ENCODE measurements around the gene BIRC5. TPM values are rescaled to one million over a fixed set of nuclear protein-coding genes. Genes with fewer than 3 reads are reported as not detected.

Gene BIRC5
- total RNA-seq (1 to 10 TPM in 2 of 7 donors, under 1 TPM in 3, not detected in 2; 0.11 to 1.4 (median 0.24) TPM), polyA plus RNA-seq (1 to 10 TPM in 1 of 2 donors, under 1 TPM in 1; 0.73 to 1.4 TPM)
- long read RNA-seq, donor 1 = 0 reads
- long read RNA-seq, donor 2, transcript BIRC5-202 (4 exons, 2,630 nt) = major isoform, 26 of 32 reads
- long read RNA-seq, donor 2, partial matches to known transcripts = 0 of 32 reads
- long read RNA-seq, donor 2, other reads (novel, unspliced or antisense) = 0 of 32 reads
- long read RNA-seq, donor 3, transcript BIRC5-202 (4 exons, 2,630 nt) = major isoform, 7 of 9 reads
- long read RNA-seq, donor 3, partial matches to known transcripts = 0 of 9 reads
- long read RNA-seq, donor 3, other reads (novel, unspliced or antisense) = 2 of 9 reads

DNA sequence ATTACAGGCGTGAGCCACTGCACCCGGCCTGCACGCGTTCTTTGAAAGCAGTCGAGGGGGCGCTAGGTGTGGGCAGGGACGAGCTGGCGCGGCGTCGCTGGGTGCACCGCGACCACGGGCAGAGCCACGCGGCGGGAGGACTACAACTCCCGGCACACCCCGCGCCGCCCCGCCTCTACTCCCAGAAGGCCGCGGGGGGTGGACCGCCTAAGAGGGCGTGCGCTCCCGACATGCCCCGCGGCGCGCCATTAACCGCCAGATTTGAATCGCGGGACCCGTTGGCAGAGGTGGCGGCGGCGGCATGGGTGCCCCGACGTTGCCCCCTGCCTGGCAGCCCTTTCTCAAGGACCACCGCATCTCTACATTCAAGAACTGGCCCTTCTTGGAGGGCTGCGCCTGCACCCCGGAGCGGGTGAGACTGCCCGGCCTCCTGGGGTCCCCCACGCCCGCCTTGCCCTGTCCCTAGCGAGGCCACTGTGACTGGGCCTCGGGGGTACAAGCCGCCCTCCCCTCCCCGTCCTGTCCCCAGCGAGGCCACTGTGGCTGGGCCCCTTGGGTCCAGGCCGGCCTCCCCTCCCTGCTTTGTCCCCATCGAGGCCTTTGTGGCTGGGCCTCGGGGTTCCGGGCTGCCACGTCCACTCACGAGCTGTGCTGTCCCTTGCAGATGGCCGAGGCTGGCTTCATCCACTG lies at the start of gene BIRC5:
Gene BIRC5, plus strand, starts transcription at position 238 of the 690 bp plus-strand sequence. Its CDS starts 64 bp downstream, at position 302.
- H3K4me3 ChIP-seq = peak within 1 kb of the TSS; percentile 28

DNA sequence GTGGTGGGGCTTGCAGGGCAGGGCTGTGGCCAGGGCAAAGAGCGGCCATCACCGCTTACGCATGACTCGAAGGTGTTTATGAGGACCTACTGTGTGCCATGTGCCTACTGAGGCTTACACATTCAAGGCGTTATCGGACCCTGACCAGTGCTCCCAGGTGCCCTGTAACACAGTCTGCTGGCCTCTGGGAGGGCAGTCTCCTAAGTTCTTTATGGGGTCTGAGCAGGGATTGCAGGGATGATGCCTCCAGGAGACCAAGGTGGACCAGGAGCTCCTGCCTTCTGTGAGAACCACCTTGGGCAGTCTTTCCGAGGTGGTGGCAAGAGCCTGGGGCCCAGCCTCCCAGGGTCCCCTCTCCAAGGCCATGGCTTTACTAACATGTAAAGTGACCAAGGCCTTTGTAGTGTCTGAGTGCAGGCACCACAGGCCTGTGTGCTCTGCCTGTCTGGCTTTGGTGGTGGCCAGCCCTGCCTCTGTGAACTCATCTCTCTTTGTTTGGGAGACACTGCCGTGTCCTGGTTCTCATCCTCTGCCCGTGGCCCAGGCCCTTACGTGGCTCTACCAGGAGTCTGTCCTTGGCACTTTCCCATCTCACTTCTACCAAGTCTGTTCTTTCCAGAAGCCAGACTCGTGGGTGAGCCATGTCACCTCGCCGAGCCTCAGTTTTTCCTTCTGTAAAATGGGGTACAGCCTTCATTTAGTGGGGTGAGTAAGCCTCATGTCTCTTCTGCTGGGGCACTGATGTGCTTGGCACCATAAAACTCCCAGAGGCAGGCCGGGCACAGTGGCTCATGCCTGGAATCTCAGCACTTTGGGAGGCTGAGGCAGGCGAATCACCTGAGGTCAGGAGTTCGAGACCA lies 49.1 kb upstream of the BIRC5 start:
- no peaks in the 10 kb centered on the region for H3K36me3 ChIP-seq
- H3K27me3 ChIP-seq = no peaks in the 10 kb centered on the region
- 84 to 97% (median 88%) methylated on average over 16 of the region's 16 CpGs for WGBS, 3 donors
- H3K9me3 ChIP-seq = no peaks in the 10 kb centered on the region
- intact Hi-C loops (cut with DNase I) = no loop called here
- TF ChIP-seq, protein P1, sequence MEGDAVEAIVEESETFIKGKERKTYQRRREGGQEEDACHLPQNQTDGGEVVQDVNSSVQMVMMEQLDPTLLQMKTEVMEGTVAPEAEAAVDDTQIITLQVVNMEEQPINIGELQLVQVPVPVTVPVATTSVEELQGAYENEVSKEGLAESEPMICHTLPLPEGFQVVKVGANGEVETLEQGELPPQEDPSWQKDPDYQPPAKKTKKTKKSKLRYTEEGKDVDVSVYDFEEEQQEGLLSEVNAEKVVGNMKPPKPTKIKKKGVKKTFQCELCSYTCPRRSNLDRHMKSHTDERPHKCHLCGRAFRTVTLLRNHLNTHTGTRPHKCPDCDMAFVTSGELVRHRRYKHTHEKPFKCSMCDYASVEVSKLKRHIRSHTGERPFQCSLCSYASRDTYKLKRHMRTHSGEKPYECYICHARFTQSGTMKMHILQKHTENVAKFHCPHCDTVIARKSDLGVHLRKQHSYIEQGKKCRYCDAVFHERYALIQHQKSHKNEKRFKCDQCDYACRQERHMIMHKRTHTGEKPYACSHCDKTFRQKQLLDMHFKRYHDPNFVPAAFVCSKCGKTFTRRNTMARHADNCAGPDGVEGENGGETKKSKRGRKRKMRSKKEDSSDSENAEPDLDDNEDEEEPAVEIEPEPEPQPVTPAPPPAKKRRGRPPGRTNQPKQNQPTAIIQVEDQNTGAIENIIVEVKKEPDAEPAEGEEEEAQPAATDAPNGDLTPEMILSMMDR (IDR thresholded peaks at IDR 0.05) = no peak
- no peak for TF ChIP-seq EP300 (IDR thresholded peaks at IDR 0.05)
- TF ChIP-seq POLR2A (IDR thresholded peaks at IDR 0.05) = no peak
- no peak for DNase-seq
- H3K4me3 ChIP-seq = no peak overlapping the region
- H3K4me1 ChIP-seq (ENCODE audit: insufficient read depth) = peaks cover 5% of the 10 kb centered on the region
- no peak overlapping the region for H3K27ac ChIP-seq

More for the DNA sequence above, at the start of gene BIRC5:
- 0 to 1% (median 0%) methylated on average over 32 to 60 of the region's 60 CpGs for WGBS, 3 donors
- intact Hi-C loops (cut with DNase I) = no loop called here
- Histone ChIP-seq H3K36me3 (no peaks in the 10 kb centered on the region), H3K4me1 (ENCODE audit: insufficient read depth) (peaks cover 1% of the 10 kb centered on the region), H3K9me3 (no peaks in the 10 kb centered on the region), H3K27ac (no peak within 1 kb of the TSS), H3K27me3 (no peaks in the 10 kb centered on the region)
- peak; percentile 84 to 93 (median 90) for DNase-seq
- TF ChIP-seq POLR2A (IDR thresholded peaks at IDR 0.05) (no peak), EP300 (IDR thresholded peaks at IDR 0.05) (no peak)
- TF ChIP-seq, protein P1 (IDR thresholded peaks at IDR 0.05) = no peak

DNA sequence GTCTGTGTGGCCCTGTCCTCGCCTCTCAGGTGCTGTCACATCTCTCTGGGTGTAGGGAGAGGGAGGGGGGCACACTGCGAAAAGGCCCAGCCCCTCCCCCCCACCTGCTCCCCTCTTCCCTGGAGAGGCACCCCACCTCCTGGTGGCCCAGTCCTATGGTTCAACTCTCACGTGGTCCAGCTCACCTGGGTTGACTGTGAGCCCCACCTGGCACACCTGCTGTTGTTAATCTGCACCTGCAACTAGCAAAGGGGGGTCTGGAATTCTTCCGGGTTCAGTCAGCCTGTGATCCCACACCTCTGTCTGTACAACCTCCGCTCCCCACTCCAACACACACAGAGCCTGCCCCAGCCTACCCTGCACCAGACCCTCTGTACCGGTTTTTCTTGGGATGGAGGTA lies 47.6 kb upstream of the BIRC5 start:
- Histone ChIP-seq H3K4me1 (ENCODE audit: insufficient read depth) (peaks cover 5% of the 10 kb centered on the region), H3K36me3 (no peaks in the 10 kb centered on the region), H3K27ac (no peak overlapping the region), H3K4me3 (no peak overlapping the region), H3K9me3 (no peaks in the 10 kb centered on the region), H3K27me3 (no peaks in the 10 kb centered on the region)
- no peak for DNase-seq
- 62 to 72% (median 66%) methylated on average over 6 of the region's 6 CpGs for WGBS, 3 donors
- intact Hi-C loops (cut with DNase I) = no loop called here
- TF ChIP-seq EP300 (IDR thresholded peaks at IDR 0.05) (no peak), POLR2A (IDR thresholded peaks at IDR 0.05) (no peak)

DNA sequence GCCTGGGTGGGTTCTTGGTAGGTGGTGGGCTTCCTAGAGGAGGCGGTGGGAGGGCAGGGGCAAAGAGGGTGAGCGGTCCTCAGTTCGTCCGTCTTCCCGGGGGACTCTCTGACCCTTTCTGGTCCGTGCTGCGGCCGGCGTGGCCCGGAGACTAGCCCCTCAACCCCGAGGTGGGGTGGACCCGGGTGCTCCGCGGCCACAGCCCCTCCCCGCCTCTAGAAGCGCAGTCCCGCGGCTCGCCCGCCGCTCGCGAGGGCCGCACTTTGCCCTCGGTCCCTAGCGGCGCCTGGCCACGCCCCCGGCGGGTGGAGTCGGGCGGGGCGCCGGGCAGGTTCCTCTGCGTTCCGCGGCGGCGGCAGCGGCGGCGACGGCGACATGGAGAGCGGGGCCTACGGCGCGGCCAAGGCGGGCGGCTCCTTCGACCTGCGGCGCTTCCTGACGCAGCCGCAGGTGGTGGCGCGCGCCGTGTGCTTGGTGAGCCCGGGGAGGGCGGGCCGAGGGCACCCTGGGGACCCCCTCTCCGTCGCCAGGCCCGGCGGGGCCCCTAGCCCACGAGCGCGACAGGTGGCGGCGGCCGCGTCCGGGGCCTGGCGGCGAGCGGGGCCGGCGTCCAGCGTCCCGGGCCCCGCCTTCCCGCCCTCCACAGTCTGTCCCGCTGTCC lies 45.7 kb upstream of the BIRC5 start, which contains the start of gene SYNGR2:
Gene SYNGR2, plus strand, starts transcription at position 340 of the 661 bp plus-strand sequence. Its CDS starts 36 bp downstream, at position 376.
- Histone ChIP-seq H3K27me3 (no peaks in the 10 kb centered on the region), H3K4me3 (peak within 1 kb of the TSS; percentile 78), H3K9me3 (no peaks in the 10 kb centered on the region), H3K36me3 (no peaks in the 10 kb centered on the region), H3K4me1 (ENCODE audit: insufficient read depth) (peaks cover 17% of the 10 kb centered on the region), H3K27ac (peak within 1 kb of the TSS; percentile 91 to 95)
- intact Hi-C loops (cut with DNase I) = no loop called here
- WGBS, 3 donors = 0 to 1% (median 0%) methylated on average over 38 to 84 of the region's 84 CpGs
- peak; percentile 76 to 84 (median 80) for DNase-seq
- TF ChIP-seq POLR2A (IDR thresholded peaks at IDR 0.05) = peak; percentile 79
- TF ChIP-seq, protein P1 (IDR thresholded peaks at IDR 0.05) = no peak

All from ovary (tissue), 10 donors.